Measurements from ENCODE around the gene PRM1. TPM values are rescaled to one million over a fixed set of nuclear protein-coding genes. Genes with fewer than 3 reads are reported as not detected.

The PRM1 gene
- total and polyA plus RNA-seq, 2 experiments from 2014 or later, result not detected

- no peaks in the 10 kb centered on the region for H3F3A ChIP-seq (ENCODE audit: insufficient read depth)
- H3K4me3 ChIP-seq, result no peak overlapping the region
- H3K27ac ChIP-seq, result no peak overlapping the region
- no peaks in the 10 kb centered on the region for H3K9me2 ChIP-seq (ENCODE audit: insufficient read depth)
- TF ChIP-seq EZH2 (IDR thresholded peaks at IDR 0.05; ENCODE audit: insufficient read depth, poor library complexity, severe bottlenecking) (no peak), EZH2phosphoT487 (IDR thresholded peaks at IDR 0.05; ENCODE audit: insufficient read depth, low read depth) (no peak)
- H3K36me3 ChIP-seq (ENCODE audit: low read depth), result no peaks in the 10 kb centered on the region
- DNase-seq, result no peak
- H4K20me1 ChIP-seq (ENCODE audit: insufficient read depth), result no peaks in the 10 kb centered on the region
- no peak overlapping the region for H2AFZ ChIP-seq
- H3K9me3 ChIP-seq (ENCODE audit: low read depth), result no peaks in the 10 kb centered on the region
- in situ Hi-C loops (cut with MboI), result no loop called here
- 78 to 84% methylated on average over 17 to 23 of the region's 23 CpGs for WGBS, 2 experiments (ENCODE audit: low coverage in 1 of 2, low lambda C conversion rate in 2 of 2, missing lambda C conversion rate in 2 of 2)
- H3K27me3 ChIP-seq (replicated peaks; ENCODE audit: insufficient read depth), result no peaks in the 10 kb centered on the region
- H3K4me2 ChIP-seq (ENCODE audit: unreplicated experiment), result no peak overlapping the region
- no peaks in the 10 kb centered on the region for H3K79me2 ChIP-seq (ENCODE audit: insufficient read depth)
- no peak overlapping the region for H3K9ac ChIP-seq
- H3K4me1 ChIP-seq (ENCODE audit: insufficient read depth), result peaks cover 20% of the 10 kb centered on the region
Measured at GRCh38 chr16:11316331-11317015, 35.3 kb upstream of the PRM1 start.

DNA sequence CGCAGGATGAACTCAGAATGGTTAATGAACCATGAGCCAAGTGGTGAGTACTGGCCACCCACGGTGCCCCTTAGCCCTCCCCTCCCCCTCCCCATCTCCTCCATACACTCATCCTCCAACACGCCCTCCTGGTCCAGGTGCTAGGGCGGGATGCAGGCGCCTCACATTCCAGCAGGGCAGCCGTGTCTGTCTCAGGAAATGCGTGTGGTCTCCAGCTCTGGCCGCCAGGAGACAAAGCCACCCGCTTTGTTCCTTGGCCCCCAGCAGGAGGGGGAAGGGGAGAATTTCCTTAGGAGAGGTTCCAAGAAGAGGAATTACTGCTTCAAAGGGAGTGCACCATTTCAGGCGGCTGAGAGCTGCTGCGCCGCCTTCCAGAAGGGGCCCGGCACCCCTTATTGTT, 34.4 kb upstream of the PRM1 start:
- no peak overlapping the region for H3K9ac ChIP-seq
- WGBS, 2 experiments (ENCODE audit: low coverage in 1 of 2, low lambda C conversion rate in 2 of 2, missing lambda C conversion rate in 2 of 2), result 75 to 76% methylated on average over 13 of the region's 13 CpGs
- H3K27ac ChIP-seq, result no peak overlapping the region
- H3K79me2 ChIP-seq (ENCODE audit: insufficient read depth), result no peaks in the 10 kb centered on the region
- no peak overlapping the region for H2AFZ ChIP-seq
- H3K4me2 ChIP-seq (ENCODE audit: unreplicated experiment), result no peak overlapping the region
- H3F3A ChIP-seq (ENCODE audit: insufficient read depth), result no peaks in the 10 kb centered on the region
- H3K4me3 ChIP-seq, result no peak overlapping the region
- H4K20me1 ChIP-seq (ENCODE audit: insufficient read depth), result no peaks in the 10 kb centered on the region
- H3K9me2 ChIP-seq (ENCODE audit: insufficient read depth), result no peaks in the 10 kb centered on the region
- peaks cover 20% of the 10 kb centered on the region for H3K4me1 ChIP-seq (ENCODE audit: insufficient read depth)
- in situ Hi-C loops (cut with MboI), result no loop called here
- H3K27me3 ChIP-seq (replicated peaks; ENCODE audit: insufficient read depth), result no peaks in the 10 kb centered on the region
- no peaks in the 10 kb centered on the region for H3K36me3 ChIP-seq (ENCODE audit: low read depth)
- TF ChIP-seq EZH2 (IDR thresholded peaks at IDR 0.05; ENCODE audit: insufficient read depth, poor library complexity, severe bottlenecking), result no peak
- no peak for TF ChIP-seq EZH2phosphoT487 (IDR thresholded peaks at IDR 0.05; ENCODE audit: insufficient read depth, low read depth)
- peak; percentile 9 for DNase-seq
- no peaks in the 10 kb centered on the region for H3K9me3 ChIP-seq (ENCODE audit: low read depth)

GRCh38 chr16:11314309-11314894, 33.3 kb upstream of the PRM1 start:
- no peak overlapping the region for H3K4me2 ChIP-seq (ENCODE audit: unreplicated experiment)
- H3K9me3 ChIP-seq (ENCODE audit: low read depth), result no peaks in the 10 kb centered on the region
- H3K27ac ChIP-seq, result no peak overlapping the region
- WGBS, 2 experiments (ENCODE audit: low coverage in 1 of 2, low lambda C conversion rate in 2 of 2, missing lambda C conversion rate in 2 of 2), result 98 to 99% methylated on average over 8 of the region's 8 CpGs
- in situ Hi-C loops (cut with MboI), result no loop called here
- H3K27me3 ChIP-seq (replicated peaks; ENCODE audit: insufficient read depth), result no peaks in the 10 kb centered on the region
- no peak for DNase-seq
- H2AFZ ChIP-seq, result no peak overlapping the region
- no peak for TF ChIP-seq EZH2phosphoT487 (IDR thresholded peaks at IDR 0.05; ENCODE audit: insufficient read depth, low read depth)
- TF ChIP-seq EZH2 (IDR thresholded peaks at IDR 0.05; ENCODE audit: insufficient read depth, poor library complexity, severe bottlenecking), result no peak
- H3K9ac ChIP-seq, result no peak overlapping the region
- no peaks in the 10 kb centered on the region for H3K9me2 ChIP-seq (ENCODE audit: insufficient read depth)
- no peaks in the 10 kb centered on the region for H4K20me1 ChIP-seq (ENCODE audit: insufficient read depth)
- no peak overlapping the region for H3K4me3 ChIP-seq
- no peaks in the 10 kb centered on the region for H3K79me2 ChIP-seq (ENCODE audit: insufficient read depth)
- H3K36me3 ChIP-seq (ENCODE audit: low read depth), result no peaks in the 10 kb centered on the region
- H3K4me1 ChIP-seq (ENCODE audit: insufficient read depth), result peaks cover 20% of the 10 kb centered on the region
- H3F3A ChIP-seq (ENCODE audit: insufficient read depth), result no peaks in the 10 kb centered on the region

DNA sequence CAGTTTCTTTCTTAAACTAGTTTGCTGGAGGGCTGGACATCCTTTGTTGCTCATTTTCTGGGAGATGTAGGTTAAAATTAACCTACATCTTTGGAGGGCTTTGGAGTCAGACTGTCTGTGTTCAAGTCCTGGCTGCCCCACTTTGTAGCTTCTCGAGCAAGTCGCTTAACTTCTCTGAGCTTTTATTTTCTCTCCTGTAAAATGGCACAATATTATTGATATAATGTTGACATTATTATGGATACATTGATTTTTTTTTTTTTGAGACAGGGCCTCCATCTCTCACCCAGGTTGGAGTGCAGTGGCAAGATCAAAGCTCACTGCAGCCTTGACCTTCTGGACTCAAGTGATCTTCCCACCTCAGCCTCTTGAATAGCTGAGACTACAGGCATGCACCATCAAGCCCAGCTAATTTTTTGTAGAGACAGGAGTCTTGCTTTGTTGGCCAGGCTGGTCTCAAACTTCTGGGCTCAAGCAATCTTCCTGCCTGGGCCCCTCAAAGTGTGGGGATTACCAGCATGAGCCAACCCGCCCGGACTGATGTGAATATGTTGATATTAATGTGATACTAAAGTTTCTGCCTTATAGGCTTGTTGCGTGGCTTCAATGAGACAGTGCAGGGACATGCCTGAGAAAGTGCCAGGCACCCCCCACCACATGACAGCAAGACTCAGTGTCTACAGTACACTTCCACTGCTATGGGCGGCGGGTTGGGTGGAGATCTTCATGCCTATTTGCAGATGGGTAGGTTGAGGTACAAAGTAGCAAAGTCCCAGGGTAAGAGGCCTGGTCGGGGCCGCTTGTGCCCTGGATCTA, 32.6 kb upstream of the PRM1 start:
- no peak for DNase-seq
- Histone ChIP-seq H3K4me3 (no peak overlapping the region), H3K4me2 (ENCODE audit: unreplicated experiment) (peak overlapping the region; percentile 10), H3F3A (ENCODE audit: insufficient read depth) (no peaks in the 10 kb centered on the region), H3K4me1 (ENCODE audit: insufficient read depth) (peaks cover 20% of the 10 kb centered on the region), H3K36me3 (ENCODE audit: low read depth) (no peaks in the 10 kb centered on the region), H4K20me1 (ENCODE audit: insufficient read depth) (no peaks in the 10 kb centered on the region), H3K79me2 (ENCODE audit: insufficient read depth) (no peaks in the 10 kb centered on the region), H2AFZ (no peak overlapping the region), H3K27me3 (replicated peaks; ENCODE audit: insufficient read depth) (no peaks in the 10 kb centered on the region), H3K9me3 (ENCODE audit: low read depth) (no peaks in the 10 kb centered on the region), H3K9ac (no peak overlapping the region), H3K9me2 (ENCODE audit: insufficient read depth) (no peaks in the 10 kb centered on the region), H3K27ac (no peak overlapping the region)
- WGBS, 2 experiments (ENCODE audit: low coverage in 1 of 2, low lambda C conversion rate in 2 of 2, missing lambda C conversion rate in 2 of 2), result 92 to 96% methylated on average over 9 of the region's 9 CpGs
- no peak for TF ChIP-seq EZH2 (IDR thresholded peaks at IDR 0.05; ENCODE audit: insufficient read depth, poor library complexity, severe bottlenecking)
- TF ChIP-seq EZH2phosphoT487 (IDR thresholded peaks at IDR 0.05; ENCODE audit: insufficient read depth, low read depth), result no peak
- in situ Hi-C loops (cut with MboI), result no loop called here
